WTC11 (cell line): ENCODE measurements around the gene ALK. TPM values are rescaled to one million over a fixed set of nuclear protein-coding genes. Genes with fewer than 3 reads are reported as not detected.

ENCODE experiments used
- ATAC-seq: fragments of 200-7000 bp; cut with Tn5 transposase; 2 replicates; pipeline ENCODE4 v1.10.0; 2021; ENCODE audit warnings: mild to moderate bottlenecking, moderate library complexity
- CTCF ChIA-PET: fragments of 300-600 bp; sonication (Branson Sonifier 250); formaldehyde crosslinking; loops from one replicate; lab custom pipeline; 2021; ENCODE audit warnings: antibody characterized with exemption; lab: Charles Lee
- POLR2A ChIA-PET: fragments of 350-600 bp; sonication (Branson Sonifier 250); formaldehyde crosslinking; loops from one replicate; lab custom pipeline; 2021; ENCODE audit warnings: antibody characterized with exemption; lab: Charles Lee
- DNase-seq: peaks from one replicate; pipeline ENCODE4 v3.0.0; 2021; ENCODE audit warnings: low spot score
- H3K27ac Mint-ChIP-seq: 2 replicates; pipeline ENCODE4 v1.8.0; 2021; ENCODE audit warnings: mixed read lengths
- H3K27me3 Mint-ChIP-seq: 2 replicates; pipeline ENCODE4 v1.8.0; 2021; ENCODE audit warnings: low read depth, mild to moderate bottlenecking, moderate library complexity, mixed read lengths
- H3K36me3 Mint-ChIP-seq: 2 replicates; pipeline ENCODE4 v1.8.0; 2021; ENCODE audit warnings: mixed read lengths
- H3K4me1 Mint-ChIP-seq: 2 replicates; pipeline ENCODE4 v1.8.0; 2022; ENCODE audit warnings: mixed read lengths
- H3K4me3 Mint-ChIP-seq: 2 replicates; pipeline ENCODE4 v1.8.0; 2021; ENCODE audit warnings: mild to moderate bottlenecking, moderate library complexity, mixed read lengths
- H3K9me3 Mint-ChIP-seq: 2 replicates; pipeline ENCODE4 v1.8.0; 2021; ENCODE audit warnings: mixed read lengths
- GTF2I ChIP-seq: fragments of 250-450 bp; sonication (Bioruptor Pico); conservative IDR thresholded peaks from 2 replicates; pipeline ENCODE4 v1.4.0; 2021; ENCODE audit warnings: mild to moderate bottlenecking
- IRF2 ChIP-seq: sonication (generic); formaldehyde crosslinking; IDR thresholded peaks from 2 replicates; pipeline ENCODE4 v1.8.0; 2022; ENCODE audit warnings: low read depth, missing genetic modification reagents, borderline replicate concordance
- KAT7 ChIP-seq: sonication (generic); formaldehyde crosslinking; IDR thresholded peaks from 2 replicates; pipeline ENCODE4 v1.8.1; 2023; ENCODE audit warnings: missing genetic modification reagents, mild to moderate bottlenecking, borderline replicate concordance
- RELA ChIP-seq: sonication (generic); formaldehyde crosslinking; IDR thresholded peaks from 2 replicates; pipeline ENCODE4 v1.8.1; 2022; ENCODE audit warnings: missing genetic modification reagents, mild to moderate bottlenecking, borderline replicate concordance
- TCF7 ChIP-seq: sonication (generic); formaldehyde crosslinking; IDR thresholded peaks from 2 replicates; pipeline ENCODE4 v1.8.0; 2022; ENCODE audit warnings: mild to moderate bottlenecking, low read depth, missing genetic modification reagents, moderate library complexity
- TEAD1 ChIP-seq: sonication (generic); formaldehyde crosslinking; IDR thresholded peaks from 2 replicates; pipeline ENCODE4 v1.8.0; 2022; ENCODE audit warnings: mild to moderate bottlenecking, missing genetic modification reagents
- ZNF416 ChIP-seq: fragments of 250-450 bp; sonication (Bioruptor Pico); IDR thresholded peaks from 2 replicates; pipeline ENCODE4 v1.9.0; 2021; ENCODE audit warnings: mild to moderate bottlenecking, inconsistent platforms
- total RNA-seq: library from RNA; stranded (reverse); gene quantifications from 3 replicates; pipeline ENCODE4 v1.2.3, GENCODE V29; 2021
- TF ChIP-seq, protein P1 (sequence below): sonication (generic); formaldehyde crosslinking; IDR thresholded peaks from 2 replicates; pipeline ENCODE4 v1.8.1; 2023; ENCODE audit warnings: mild to moderate bottlenecking, missing genetic modification reagents
- TF ChIP-seq, protein P2 (sequence below): sonication (generic); formaldehyde crosslinking; IDR thresholded peaks from 2 replicates; pipeline ENCODE4 v1.8.0; 2022; ENCODE audit warnings: mild to moderate bottlenecking, missing genetic modification reagents
- TF ChIP-seq, protein P3 (sequence below): sonication (generic); formaldehyde crosslinking; conservative IDR thresholded peaks from 2 replicates; pipeline ENCODE4 v1.8.1; 2022; ENCODE audit warnings: mild to moderate bottlenecking, missing genetic modification reagents
- TF ChIP-seq, protein P4 (sequence below): fragments of 250-450 bp; sonication (Bioruptor Pico); IDR thresholded peaks from 2 replicates; pipeline ENCODE4 v2.1.2; 2022; ENCODE audit warnings: mild to moderate bottlenecking, moderate library complexity
- TF ChIP-seq, protein P5 (sequence below): sonication (generic); formaldehyde crosslinking; IDR thresholded peaks from 2 replicates; pipeline ENCODE4 v1.8.0; 2022; ENCODE audit warnings: mild to moderate bottlenecking, missing genetic modification reagents
- TF ChIP-seq, protein P6 (sequence below): sonication (generic); formaldehyde crosslinking; IDR thresholded peaks from 2 replicates; pipeline ENCODE4 v1.8.0; 2022; ENCODE audit warnings: mild to moderate bottlenecking, missing genetic modification reagents
- TF ChIP-seq, protein P7 (sequence below): sonication (generic); formaldehyde crosslinking; IDR thresholded peaks from 2 replicates; pipeline ENCODE4 v1.8.1; 2022; ENCODE audit warnings: missing genetic modification reagents, borderline replicate concordance
- TF ChIP-seq, protein P8 (sequence below): sonication (generic); formaldehyde crosslinking; IDR thresholded peaks from 2 replicates; pipeline ENCODE4 v1.8.1; 2023; ENCODE audit warnings: mild to moderate bottlenecking, missing genetic modification reagents
- TF ChIP-seq, protein P9 (sequence below): fragments of 250-450 bp; sonication (Bioruptor Pico); IDR thresholded peaks from 2 replicates; pipeline ENCODE4 v1.8.0; 2021; ENCODE audit warnings: mild to moderate bottlenecking
- TF ChIP-seq, protein P10 (sequence below): sonication (generic); formaldehyde crosslinking; IDR thresholded peaks from 2 replicates; pipeline ENCODE4 v1.8.0; 2023; ENCODE audit warnings: missing genetic modification reagents, mild to moderate bottlenecking, borderline replicate concordance

The ALK gene
- total RNA-seq, 1 experiment from 2014 or later, result not detected

DNA sequence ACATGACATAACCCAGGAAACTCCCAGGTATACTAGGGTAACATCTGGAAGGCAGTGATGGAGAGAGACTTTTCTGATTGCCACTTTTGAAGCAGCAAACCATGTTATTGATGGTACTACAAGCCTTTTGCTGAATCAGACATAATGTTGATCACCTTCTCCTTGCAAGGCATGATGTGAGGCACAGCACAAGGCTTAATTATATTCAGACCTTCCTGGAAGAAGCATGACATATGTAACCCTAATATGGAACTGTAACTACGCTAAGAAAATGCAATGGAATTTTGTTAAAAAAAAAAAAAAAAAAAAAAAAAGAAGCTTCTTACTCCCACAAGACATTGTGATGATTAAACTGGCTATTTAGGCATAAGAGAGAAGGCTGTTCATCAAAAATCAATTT, 145.4 kb downstream of the ALK start (continued):
- TF ChIP-seq, protein P1, sequence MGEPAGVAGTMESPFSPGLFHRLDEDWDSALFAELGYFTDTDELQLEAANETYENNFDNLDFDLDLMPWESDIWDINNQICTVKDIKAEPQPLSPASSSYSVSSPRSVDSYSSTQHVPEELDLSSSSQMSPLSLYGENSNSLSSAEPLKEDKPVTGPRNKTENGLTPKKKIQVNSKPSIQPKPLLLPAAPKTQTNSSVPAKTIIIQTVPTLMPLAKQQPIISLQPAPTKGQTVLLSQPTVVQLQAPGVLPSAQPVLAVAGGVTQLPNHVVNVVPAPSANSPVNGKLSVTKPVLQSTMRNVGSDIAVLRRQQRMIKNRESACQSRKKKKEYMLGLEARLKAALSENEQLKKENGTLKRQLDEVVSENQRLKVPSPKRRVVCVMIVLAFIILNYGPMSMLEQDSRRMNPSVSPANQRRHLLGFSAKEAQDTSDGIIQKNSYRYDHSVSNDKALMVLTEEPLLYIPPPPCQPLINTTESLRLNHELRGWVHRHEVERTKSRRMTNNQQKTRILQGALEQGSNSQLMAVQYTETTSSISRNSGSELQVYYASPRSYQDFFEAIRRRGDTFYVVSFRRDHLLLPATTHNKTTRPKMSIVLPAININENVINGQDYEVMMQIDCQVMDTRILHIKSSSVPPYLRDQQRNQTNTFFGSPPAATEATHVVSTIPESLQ (CRISPR knock-in tag), result no peak
- TF ChIP-seq, protein P2, sequence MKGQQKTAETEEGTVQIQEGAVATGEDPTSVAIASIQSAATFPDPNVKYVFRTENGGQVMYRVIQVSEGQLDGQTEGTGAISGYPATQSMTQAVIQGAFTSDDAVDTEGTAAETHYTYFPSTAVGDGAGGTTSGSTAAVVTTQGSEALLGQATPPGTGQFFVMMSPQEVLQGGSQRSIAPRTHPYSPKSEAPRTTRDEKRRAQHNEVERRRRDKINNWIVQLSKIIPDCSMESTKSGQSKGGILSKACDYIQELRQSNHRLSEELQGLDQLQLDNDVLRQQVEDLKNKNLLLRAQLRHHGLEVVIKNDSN (CRISPR knock-in tag), result no peak
- TF ChIP-seq, protein P3, sequence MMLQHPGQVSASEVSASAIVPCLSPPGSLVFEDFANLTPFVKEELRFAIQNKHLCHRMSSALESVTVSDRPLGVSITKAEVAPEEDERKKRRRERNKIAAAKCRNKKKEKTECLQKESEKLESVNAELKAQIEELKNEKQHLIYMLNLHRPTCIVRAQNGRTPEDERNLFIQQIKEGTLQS (CRISPR knock-in tag), result no peak
- TF ChIP-seq, protein P4, sequence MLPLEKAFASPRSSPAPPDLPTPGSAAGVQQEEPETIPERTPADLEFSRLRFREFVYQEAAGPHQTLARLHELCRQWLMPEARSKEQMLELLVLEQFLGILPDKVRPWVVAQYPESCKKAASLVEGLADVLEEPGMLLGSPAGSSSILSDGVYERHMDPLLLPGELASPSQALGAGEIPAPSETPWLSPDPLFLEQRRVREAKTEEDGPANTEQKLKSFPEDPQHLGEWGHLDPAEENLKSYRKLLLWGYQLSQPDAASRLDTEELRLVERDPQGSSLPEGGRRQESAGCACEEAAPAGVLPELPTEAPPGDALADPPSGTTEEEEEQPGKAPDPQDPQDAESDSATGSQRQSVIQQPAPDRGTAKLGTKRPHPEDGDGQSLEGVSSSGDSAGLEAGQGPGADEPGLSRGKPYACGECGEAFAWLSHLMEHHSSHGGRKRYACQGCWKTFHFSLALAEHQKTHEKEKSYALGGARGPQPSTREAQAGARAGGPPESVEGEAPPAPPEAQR (CRISPR knock-in tag), result no peak
- TF ChIP-seq ZNF416 (CRISPR knock-in tag), result no peak
- TF ChIP-seq, protein P5, sequence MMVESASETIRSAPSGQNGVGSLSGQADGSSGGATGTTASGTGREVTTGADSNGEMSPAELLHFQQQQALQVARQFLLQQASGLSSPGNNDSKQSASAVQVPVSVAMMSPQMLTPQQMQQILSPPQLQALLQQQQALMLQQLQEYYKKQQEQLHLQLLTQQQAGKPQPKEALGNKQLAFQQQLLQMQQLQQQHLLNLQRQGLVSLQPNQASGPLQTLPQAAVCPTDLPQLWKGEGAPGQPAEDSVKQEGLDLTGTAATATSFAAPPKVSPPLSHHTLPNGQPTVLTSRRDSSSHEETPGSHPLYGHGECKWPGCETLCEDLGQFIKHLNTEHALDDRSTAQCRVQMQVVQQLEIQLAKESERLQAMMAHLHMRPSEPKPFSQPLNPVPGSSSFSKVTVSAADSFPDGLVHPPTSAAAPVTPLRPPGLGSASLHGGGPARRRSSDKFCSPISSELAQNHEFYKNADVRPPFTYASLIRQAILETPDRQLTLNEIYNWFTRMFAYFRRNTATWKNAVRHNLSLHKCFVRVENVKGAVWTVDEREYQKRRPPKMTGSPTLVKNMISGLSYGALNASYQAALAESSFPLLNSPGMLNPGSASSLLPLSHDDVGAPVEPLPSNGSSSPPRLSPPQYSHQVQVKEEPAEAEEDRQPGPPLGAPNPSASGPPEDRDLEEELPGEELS (CRISPR knock-in tag), result no peak

DNA sequence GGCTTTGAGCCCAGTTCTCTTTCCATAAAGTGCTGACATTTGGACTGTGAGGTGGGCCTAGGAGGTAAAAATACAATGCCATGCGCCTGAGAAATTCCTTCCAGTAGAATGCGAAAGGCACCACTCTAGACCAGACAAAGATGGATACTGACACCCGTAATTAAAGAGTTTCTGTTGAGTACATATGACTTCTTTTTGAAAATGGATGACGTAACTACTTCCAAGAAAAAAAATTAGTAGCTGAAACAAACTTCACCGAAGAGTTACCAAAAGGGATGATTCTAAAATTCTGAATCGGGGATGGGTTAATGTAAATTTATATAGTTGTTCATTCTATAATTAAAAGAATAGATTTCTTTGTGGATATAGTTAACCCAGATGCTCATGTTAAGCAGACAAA, 146.8 kb downstream of the ALK start:
- ATAC-seq (no peak), DNase-seq (no peak)
- no peak overlapping the region for H3K27ac Mint-ChIP-seq
- CTCF ChIA-PET, result no interaction called here
- H3K9me3 Mint-ChIP-seq, result no peaks in the 10 kb centered on the region
- H3K36me3 Mint-ChIP-seq, result no peaks in the 10 kb centered on the region
- POLR2A ChIA-PET, result interaction anchor here (0.6 kb wide), 1 partner anchor 57 kb away, joined by 7 read pairs; no protein-coding TSS in a partner anchor
- no peaks in the 10 kb centered on the region; the same call in 1 of the 2 replicates for H3K4me1 Mint-ChIP-seq
- no peaks in the 10 kb centered on the region for H3K27me3 Mint-ChIP-seq
- no peak overlapping the region for H3K4me3 Mint-ChIP-seq
- TF ChIP-seq, protein P6, sequence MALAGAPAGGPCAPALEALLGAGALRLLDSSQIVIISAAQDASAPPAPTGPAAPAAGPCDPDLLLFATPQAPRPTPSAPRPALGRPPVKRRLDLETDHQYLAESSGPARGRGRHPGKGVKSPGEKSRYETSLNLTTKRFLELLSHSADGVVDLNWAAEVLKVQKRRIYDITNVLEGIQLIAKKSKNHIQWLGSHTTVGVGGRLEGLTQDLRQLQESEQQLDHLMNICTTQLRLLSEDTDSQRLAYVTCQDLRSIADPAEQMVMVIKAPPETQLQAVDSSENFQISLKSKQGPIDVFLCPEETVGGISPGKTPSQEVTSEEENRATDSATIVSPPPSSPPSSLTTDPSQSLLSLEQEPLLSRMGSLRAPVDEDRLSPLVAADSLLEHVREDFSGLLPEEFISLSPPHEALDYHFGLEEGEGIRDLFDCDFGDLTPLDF (CRISPR knock-in tag), result no peak
- no peak for TF ChIP-seq GTF2I (CRISPR knock-in tag)
- TF ChIP-seq, protein P7, sequence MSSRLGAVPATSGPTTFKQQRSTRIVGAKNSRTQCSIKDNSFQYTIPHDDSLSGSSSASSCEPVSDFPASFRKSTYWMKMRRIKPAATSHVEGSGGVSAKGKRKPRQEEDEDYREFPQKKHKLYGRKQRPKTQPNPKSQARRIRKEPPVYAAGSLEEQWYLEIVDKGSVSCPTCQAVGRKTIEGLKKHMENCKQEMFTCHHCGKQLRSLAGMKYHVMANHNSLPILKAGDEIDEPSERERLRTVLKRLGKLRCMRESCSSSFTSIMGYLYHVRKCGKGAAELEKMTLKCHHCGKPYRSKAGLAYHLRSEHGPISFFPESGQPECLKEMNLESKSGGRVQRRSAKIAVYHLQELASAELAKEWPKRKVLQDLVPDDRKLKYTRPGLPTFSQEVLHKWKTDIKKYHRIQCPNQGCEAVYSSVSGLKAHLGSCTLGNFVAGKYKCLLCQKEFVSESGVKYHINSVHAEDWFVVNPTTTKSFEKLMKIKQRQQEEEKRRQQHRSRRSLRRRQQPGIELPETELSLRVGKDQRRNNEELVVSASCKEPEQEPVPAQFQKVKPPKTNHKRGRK, result no peak
- no peak for TF ChIP-seq KAT7 (CRISPR knock-in tag)
- no peak for TF ChIP-seq IRF2 (CRISPR knock-in tag)
- TF ChIP-seq, protein P8, sequence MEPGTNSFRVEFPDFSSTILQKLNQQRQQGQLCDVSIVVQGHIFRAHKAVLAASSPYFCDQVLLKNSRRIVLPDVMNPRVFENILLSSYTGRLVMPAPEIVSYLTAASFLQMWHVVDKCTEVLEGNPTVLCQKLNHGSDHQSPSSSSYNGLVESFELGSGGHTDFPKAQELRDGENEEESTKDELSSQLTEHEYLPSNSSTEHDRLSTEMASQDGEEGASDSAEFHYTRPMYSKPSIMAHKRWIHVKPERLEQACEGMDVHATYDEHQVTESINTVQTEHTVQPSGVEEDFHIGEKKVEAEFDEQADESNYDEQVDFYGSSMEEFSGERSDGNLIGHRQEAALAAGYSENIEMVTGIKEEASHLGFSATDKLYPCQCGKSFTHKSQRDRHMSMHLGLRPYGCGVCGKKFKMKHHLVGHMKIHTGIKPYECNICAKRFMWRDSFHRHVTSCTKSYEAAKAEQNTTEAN, result no peak
- no peak for TF ChIP-seq TCF7 (CRISPR knock-in tag)
- no peak for TF ChIP-seq RELA (CRISPR knock-in tag)
- no peak for TF ChIP-seq TEAD1 (CRISPR knock-in tag)
- TF ChIP-seq, protein P9, sequence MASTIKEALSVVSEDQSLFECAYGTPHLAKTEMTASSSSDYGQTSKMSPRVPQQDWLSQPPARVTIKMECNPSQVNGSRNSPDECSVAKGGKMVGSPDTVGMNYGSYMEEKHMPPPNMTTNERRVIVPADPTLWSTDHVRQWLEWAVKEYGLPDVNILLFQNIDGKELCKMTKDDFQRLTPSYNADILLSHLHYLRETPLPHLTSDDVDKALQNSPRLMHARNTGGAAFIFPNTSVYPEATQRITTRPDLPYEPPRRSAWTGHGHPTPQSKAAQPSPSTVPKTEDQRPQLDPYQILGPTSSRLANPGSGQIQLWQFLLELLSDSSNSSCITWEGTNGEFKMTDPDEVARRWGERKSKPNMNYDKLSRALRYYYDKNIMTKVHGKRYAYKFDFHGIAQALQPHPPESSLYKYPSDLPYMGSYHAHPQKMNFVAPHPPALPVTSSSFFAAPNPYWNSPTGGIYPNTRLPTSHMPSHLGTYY, result no peak
- TF ChIP-seq, protein P10, sequence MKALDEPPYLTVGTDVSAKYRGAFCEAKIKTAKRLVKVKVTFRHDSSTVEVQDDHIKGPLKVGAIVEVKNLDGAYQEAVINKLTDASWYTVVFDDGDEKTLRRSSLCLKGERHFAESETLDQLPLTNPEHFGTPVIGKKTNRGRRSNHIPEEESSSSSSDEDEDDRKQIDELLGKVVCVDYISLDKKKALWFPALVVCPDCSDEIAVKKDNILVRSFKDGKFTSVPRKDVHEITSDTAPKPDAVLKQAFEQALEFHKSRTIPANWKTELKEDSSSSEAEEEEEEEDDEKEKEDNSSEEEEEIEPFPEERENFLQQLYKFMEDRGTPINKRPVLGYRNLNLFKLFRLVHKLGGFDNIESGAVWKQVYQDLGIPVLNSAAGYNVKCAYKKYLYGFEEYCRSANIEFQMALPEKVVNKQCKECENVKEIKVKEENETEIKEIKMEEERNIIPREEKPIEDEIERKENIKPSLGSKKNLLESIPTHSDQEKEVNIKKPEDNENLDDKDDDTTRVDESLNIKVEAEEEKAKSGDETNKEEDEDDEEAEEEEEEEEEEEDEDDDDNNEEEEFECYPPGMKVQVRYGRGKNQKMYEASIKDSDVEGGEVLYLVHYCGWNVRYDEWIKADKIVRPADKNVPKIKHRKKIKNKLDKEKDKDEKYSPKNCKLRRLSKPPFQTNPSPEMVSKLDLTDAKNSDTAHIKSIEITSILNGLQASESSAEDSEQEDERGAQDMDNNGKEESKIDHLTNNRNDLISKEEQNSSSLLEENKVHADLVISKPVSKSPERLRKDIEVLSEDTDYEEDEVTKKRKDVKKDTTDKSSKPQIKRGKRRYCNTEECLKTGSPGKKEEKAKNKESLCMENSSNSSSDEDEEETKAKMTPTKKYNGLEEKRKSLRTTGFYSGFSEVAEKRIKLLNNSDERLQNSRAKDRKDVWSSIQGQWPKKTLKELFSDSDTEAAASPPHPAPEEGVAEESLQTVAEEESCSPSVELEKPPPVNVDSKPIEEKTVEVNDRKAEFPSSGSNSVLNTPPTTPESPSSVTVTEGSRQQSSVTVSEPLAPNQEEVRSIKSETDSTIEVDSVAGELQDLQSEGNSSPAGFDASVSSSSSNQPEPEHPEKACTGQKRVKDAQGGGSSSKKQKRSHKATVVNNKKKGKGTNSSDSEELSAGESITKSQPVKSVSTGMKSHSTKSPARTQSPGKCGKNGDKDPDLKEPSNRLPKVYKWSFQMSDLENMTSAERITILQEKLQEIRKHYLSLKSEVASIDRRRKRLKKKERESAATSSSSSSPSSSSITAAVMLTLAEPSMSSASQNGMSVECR (CRISPR knock-in tag), result no peak
